ENCODE data around the gene KLF11. TPM values are rescaled to one million over a fixed set of nuclear protein-coding genes. Genes with fewer than 3 reads are reported as not detected.

KLF11 gene
- 10 to 100 TPM in 11 of 12 donors, not detected in 1; 23.1 to 30.8 (median 25.2) TPM for polyA plus RNA-seq (ENCODE audit: insufficient read length in 12 of 12)
- long read RNA-seq, donor 1, full-length matches to known transcripts: 1 of 6 reads
- long read RNA-seq, donor 1, partial matches to known transcripts: 5 of 6 reads
- long read RNA-seq, donor 1, other reads (novel, unspliced or antisense): 0 of 6 reads
- long read RNA-seq, donor 2, full-length matches to known transcripts: 16 of 64 reads
- long read RNA-seq, donor 2, partial matches to known transcripts: 48 of 64 reads
- long read RNA-seq, donor 2, other reads (novel, unspliced or antisense): 0 of 64 reads
- long read RNA-seq, donor 3, full-length matches to known transcripts: 3 of 3 reads
- long read RNA-seq, donor 3, partial matches to known transcripts: 0 of 3 reads
- long read RNA-seq, donor 3, other reads (novel, unspliced or antisense): 0 of 3 reads
- long read RNA-seq, donor 4: 0 reads
- long read RNA-seq, donor 5, full-length matches to known transcripts: 4 of 9 reads
- long read RNA-seq, donor 5, partial matches to known transcripts: 5 of 9 reads
- long read RNA-seq, donor 5, other reads (novel, unspliced or antisense): 0 of 9 reads
- long read RNA-seq, donor 6, full-length matches to known transcripts: 2 of 2 reads
- long read RNA-seq, donor 6, partial matches to known transcripts: 0 of 2 reads
- long read RNA-seq, donor 6, other reads (novel, unspliced or antisense): 0 of 2 reads
- long read RNA-seq, donor 7: 0 reads
- long read RNA-seq, donor 8, full-length matches to known transcripts: 9 of 9 reads
- long read RNA-seq, donor 8, partial matches to known transcripts: 0 of 9 reads
- long read RNA-seq, donor 8, other reads (novel, unspliced or antisense): 0 of 9 reads
- long read RNA-seq, donor 9, full-length matches to known transcripts: 2 of 23 reads
- long read RNA-seq, donor 9, partial matches to known transcripts: 21 of 23 reads
- long read RNA-seq, donor 9, other reads (novel, unspliced or antisense): 0 of 23 reads
- long read RNA-seq, donor 10, full-length matches to known transcripts: 3 of 3 reads
- long read RNA-seq, donor 10, partial matches to known transcripts: 0 of 3 reads
- long read RNA-seq, donor 10, other reads (novel, unspliced or antisense): 0 of 3 reads
- long read RNA-seq, donor 11, full-length matches to known transcripts: 3 of 3 reads
- long read RNA-seq, donor 11, partial matches to known transcripts: 0 of 3 reads
- long read RNA-seq, donor 11, other reads (novel, unspliced or antisense): 0 of 3 reads

GRCh38 chr2:10043256-10043905, at the start of gene KLF11:
KLF11 (plus strand) TSS chr2:10043550; CDS start chr2:10043717, 167 bp downstream.
- DNase-seq: peak; percentile 87

GRCh38 chr2:9994462-9994861, 48.9 kb upstream of the KLF11 start:
- no peak for DNase-seq

- no peak for DNase-seq
These were observed 48.3 kb upstream of the KLF11 start for GRCh38 chr2:9995059-9995458.

- DNase-seq: no peak
These were observed 47.0 kb upstream of the KLF11 start for GRCh38 chr2:9996321-9996720.

GRCh38 chr2:9997936-9998335, 45.4 kb upstream of the KLF11 start:
- DNase-seq: no peak

GRCh38 chr2:9998916-9999654, 44.3 kb upstream of the KLF11 start:
- no peak for DNase-seq

GRCh38 chr2:9999693-10000092, 43.7 kb upstream of the KLF11 start:
- no peak for DNase-seq

- DNase-seq: no peak
These were observed 42.8 kb upstream of the KLF11 start for GRCh38 chr2:10000541-10000940.

GRCh38 chr2:10001586-10001985, 41.8 kb upstream of the KLF11 start:
- no peak for DNase-seq

- DNase-seq: no peak
These were observed 41.2 kb upstream of the KLF11 start for GRCh38 chr2:10002109-10002508.

- DNase-seq: no peak
These were observed 40.7 kb upstream of the KLF11 start for GRCh38 chr2:10002681-10003080.

- DNase-seq: no peak
These were observed 39.9 kb upstream of the KLF11 start for GRCh38 chr2:10003206-10004125.

GRCh38 chr2:10004401-10004800, 38.9 kb upstream of the KLF11 start:
- no peak for DNase-seq

GRCh38 chr2:10004836-10005235, 38.5 kb upstream of the KLF11 start:
- DNase-seq: no peak

GRCh38 chr2:10005461-10006235, 37.7 kb upstream of the KLF11 start:
- DNase-seq: no peak

- no peak for DNase-seq
These were observed 36.9 kb upstream of the KLF11 start for GRCh38 chr2:10006236-10007161.

GRCh38 chr2:10007435-10007834, 35.9 kb upstream of the KLF11 start:
- no peak for DNase-seq

Data from muscle of arm (tissue), 14 donors.